GM06990 (cell line): ENCODE data around the gene RPL37.

Experiments
- DNase-seq: peaks from one replicate; pipeline ENCODE4 v3.0.0-alpha.2; 2011; ENCODE audit not compliant: insufficient read length; ENCODE audit errors: extremely low read depth
- H3K27me3 ChIP-seq: replicated peaks from 2 replicates; pipeline ENCODE4 v1.6.0; 2011; ENCODE audit warnings: low read length; ENCODE audit not compliant: control insufficient read depth, insufficient read depth
- H3K36me3 ChIP-seq: 2 replicates; pipeline ENCODE4 v1.5.1; 2011; ENCODE audit warnings: low read length; ENCODE audit not compliant: control insufficient read depth, insufficient read depth
- H3K4me3 ChIP-seq: replicated peaks from 2 replicates; pipeline ENCODE4 v1.5.1; 2011; ENCODE audit warnings: low read depth, mild to moderate bottlenecking, control low read depth, low read length
- CTCF ChIP-seq: IDR thresholded peaks from 2 replicates; pipeline ENCODE4 v1.5.1; 2011; ENCODE audit warnings: low read length, control low read depth, mild to moderate bottlenecking, inconsistent platforms; ENCODE audit not compliant: insufficient read depth, poor library complexity, severe bottlenecking

Gene RPL37

GRCh38 chr5:40841068-40841805 lies 6.2 kb upstream of the RPL37 start, which contains the start of gene CARD6:
CARD6 (plus strand) TSS chr5:40841367; CDS start chr5:40841383, 16 bp downstream.
- TF ChIP-seq CTCF = no peak
- Histone ChIP-seq H3K27me3 (no peaks in the 10 kb centered on the region), H3K36me3 (no peaks in the 10 kb centered on the region), H3K4me3 (peak within 1 kb of the TSS; percentile 63)
- no peak for DNase-seq

- no peak for DNase-seq
- H3K4me3 ChIP-seq = no peak overlapping the region
- peaks cover 5% of the 10 kb centered on the region for H3K36me3 ChIP-seq
- no peak for TF ChIP-seq CTCF
- H3K27me3 ChIP-seq = no peaks in the 10 kb centered on the region
These were observed 3.1 kb upstream of the RPL37 start for GRCh38 chr5:40838086-40838485.

GRCh38 chr5:40834391-40834848 lies 602 bp downstream of the RPL37 start:
- Histone ChIP-seq H3K36me3 (peaks cover 16% of the 10 kb centered on the region), H3K4me3 (peak overlapping the region; percentile 95), H3K27me3 (no peaks in the 10 kb centered on the region)
- TF ChIP-seq CTCF = no peak
- no peak for DNase-seq

GRCh38 chr5:40833712-40834229 lies 1.3 kb downstream of the RPL37 start:
- TF ChIP-seq CTCF = no peak
- H3K36me3 ChIP-seq = peaks cover 17% of the 10 kb centered on the region
- H3K4me3 ChIP-seq = peak overlapping the region; percentile 95
- no peaks in the 10 kb centered on the region for H3K27me3 ChIP-seq
- DNase-seq = no peak

- Histone ChIP-seq H3K4me3 (peak overlapping the region; percentile 95), H3K36me3 (peaks cover 26% of the 10 kb centered on the region), H3K27me3 (no peaks in the 10 kb centered on the region)
- TF ChIP-seq CTCF = no peak
- no peak for DNase-seq
These were observed 2.7 kb downstream of the RPL37 start for GRCh38 chr5:40832345-40832744.
